NCI-H526 (cell line): ENCODE data around the gene MORF4L2.

ENCODE experiments used
- DNase-seq, 2 experiments: peaks; one replicate each; lab custom pipeline; 2025; lab: John Stamatoyannopoulos, UW

MORF4L2 gene

GRCh38 chrX:103686199-103687072 is at the start of gene MORF4L2:
TSS of gene MORF4L2 (minus strand) at chrX:103686699. CDS start at chrX:103677027, 9,672 bp downstream.
- DNase-seq = peak; percentile 96 to 99

GRCh38 chrX:103734125-103734760 is 47.7 kb upstream of the MORF4L2 start:
- no peak for DNase-seq

- no peak for DNase-seq
These were observed 46.5 kb upstream of the MORF4L2 start for GRCh38 chrX:103733017-103733416.

- no peak for DNase-seq
These were observed 44.4 kb upstream of the MORF4L2 start for GRCh38 chrX:103730796-103731493.

GRCh38 chrX:103730147-103730795 is 43.8 kb upstream of the MORF4L2 start:
- no peak for DNase-seq

GRCh38 chrX:103729015-103729414 is 42.5 kb upstream of the MORF4L2 start:
- DNase-seq = no peak

GRCh38 chrX:103727115-103727514 is 40.6 kb upstream of the MORF4L2 start:
- DNase-seq = no peak

- DNase-seq = no peak
These were observed 40.0 kb upstream of the MORF4L2 start for GRCh38 chrX:103726477-103726876.

GRCh38 chrX:103722505-103722904 is 36.0 kb upstream of the MORF4L2 start:
- no peak for DNase-seq

- no peak for DNase-seq
These were observed 31.6 kb upstream of the MORF4L2 start for GRCh38 chrX:103718120-103718519.

- DNase-seq = no peak
These were observed 30.5 kb upstream of the MORF4L2 start for GRCh38 chrX:103716962-103717361.

GRCh38 chrX:103710609-103711008 is 24.1 kb upstream of the MORF4L2 start, which contains the start of gene TMEM31:
TSS of gene TMEM31 (plus strand) at chrX:103710909. CDS start at chrX:103712259, 1,350 bp downstream.
- no peak for DNase-seq

- DNase-seq = no peak
These were observed 18.4 kb upstream of the MORF4L2 start for GRCh38 chrX:103704863-103705262.

GRCh38 chrX:103699243-103699642 is 12.7 kb upstream of the MORF4L2 start:
- DNase-seq = no peak

GRCh38 chrX:103697687-103698086 is 11.2 kb upstream of the MORF4L2 start:
- DNase-seq = no peak

GRCh38 chrX:103691059-103691458 is 4.6 kb upstream of the MORF4L2 start:
- no peak for DNase-seq

GRCh38 chrX:103688946-103689345 is 2.4 kb upstream of the MORF4L2 start:
- peak in 1 of 2 experiments; percentile 69 for DNase-seq

GRCh38 chrX:103687696-103688201 is 1.2 kb upstream of the MORF4L2 start:
- peak; percentile 74 to 86 for DNase-seq

GRCh38 chrX:103687073-103687695 is 685 bp upstream of the MORF4L2 start:
- peak; percentile 81 to 85 for DNase-seq

GRCh38 chrX:103685396-103685795 is 1.1 kb downstream of the MORF4L2 start:
- DNase-seq = no peak

GRCh38 chrX:103681443-103681842 is 5.1 kb downstream of the MORF4L2 start:
- DNase-seq = no peak
